Measurements from ENCODE around the gene PXDC1. TPM values are rescaled to one million over a fixed set of nuclear protein-coding genes. Genes with fewer than 3 reads are reported as not detected.

The PXDC1 gene
- total and polyA plus RNA-seq, 2 experiments from 2014 or later = 1.2 to 1.8 TPM

DNA sequence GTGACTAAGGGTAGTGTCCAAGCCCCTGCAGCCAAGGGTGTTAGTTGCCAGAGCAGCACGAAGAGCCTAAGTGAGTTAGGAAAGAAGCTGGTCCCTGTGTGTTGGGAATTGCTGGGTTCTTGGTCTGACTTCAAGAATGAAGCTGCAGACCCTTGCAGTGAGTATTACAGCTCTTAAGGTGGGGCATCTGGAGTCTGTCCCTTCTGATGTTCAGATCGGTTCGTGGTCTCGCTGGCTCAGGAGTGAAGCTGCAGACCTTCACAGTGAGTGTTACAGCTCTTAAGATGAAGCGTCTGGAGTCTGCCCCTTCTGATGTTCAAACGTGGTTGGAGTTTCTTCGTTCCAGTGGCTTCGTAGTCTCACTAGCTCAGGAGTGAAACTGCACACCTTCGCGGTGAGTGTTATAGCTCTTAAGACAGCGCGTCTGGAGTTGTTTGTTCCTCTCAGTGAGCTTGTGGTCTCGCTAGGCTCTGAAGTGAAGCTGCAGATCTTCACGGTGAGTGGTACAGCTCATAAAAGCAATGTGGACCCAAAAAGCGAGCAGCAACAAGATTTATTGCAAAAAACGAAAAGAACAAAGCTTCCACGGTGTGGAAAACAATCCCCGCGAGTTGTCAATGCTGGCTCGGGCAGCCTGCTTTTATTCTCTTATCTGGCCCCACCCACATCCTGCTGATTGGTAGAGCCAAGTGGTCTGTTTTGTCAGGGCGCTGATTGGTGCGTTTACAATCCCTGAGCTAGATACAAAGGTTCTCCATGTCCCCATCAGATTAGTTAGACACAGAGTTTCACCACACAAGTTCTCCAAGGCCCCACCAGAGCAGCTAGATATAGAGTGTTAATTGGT is 31.8 kb downstream of the PXDC1 start:
- Histone ChIP-seq H3K4me1 (ENCODE audit: insufficient read depth) (peaks cover 11% of the 10 kb centered on the region), H2AFZ (no peak overlapping the region), H3F3A (replicated peaks; ENCODE audit: low read depth) (no peaks in the 10 kb centered on the region), H3K4me2 (no peak overlapping the region), H3K27ac (ENCODE audit: low read depth) (no peak overlapping the region), H3K27me3 (ENCODE audit: insufficient read depth) (no peaks in the 10 kb centered on the region), H3K36me3 (ENCODE audit: insufficient read depth) (no peaks in the 10 kb centered on the region), H3K9me2 (ENCODE audit: insufficient read depth) (no peaks in the 10 kb centered on the region; the same call in 1 of the 2 replicates), H4K20me1 (replicated peaks; ENCODE audit: insufficient read depth) (no peaks in the 10 kb centered on the region), H3K79me2 (replicated peaks; ENCODE audit: insufficient read depth) (no peaks in the 10 kb centered on the region), H3K4me3 (no peak overlapping the region)
- Mint-ChIP-seq H3K4me3 (no peak overlapping the region), H3K9me3 (peaks cover 13% of the 10 kb centered on the region; the same call in 2 of the 3 replicates), H3K36me3 (ENCODE audit: low read depth) (peaks cover 14% of the 10 kb centered on the region; the same call in 2 of the 3 replicates), H3K4me1 (peaks cover 31% of the 10 kb centered on the region), H3K27me3 (ENCODE audit: insufficient read depth, low read depth, poor library complexity) (peaks cover 15% of the 10 kb centered on the region), H3K27ac (no peak overlapping the region)
- DNase-seq (ENCODE audit: low spot score) (no peak), ATAC-seq (no peak)
- no peak for TF ChIP-seq ZNF114 (CRISPR knock-in tag; IDR thresholded peaks at IDR 0.05)
- no peak for TF ChIP-seq NANOG (IDR thresholded peaks at IDR 0.05; ENCODE audit: borderline replicate concordance)
- no peak for TF ChIP-seq ETS1 (IDR thresholded peaks at IDR 0.05)
- no peak for TF ChIP-seq POLR2AphosphoS5 (IDR thresholded peaks at IDR 0.05; ENCODE audit: low read depth)
- no peak for TF ChIP-seq EZH2phosphoT487 (IDR thresholded peaks at IDR 0.05; ENCODE audit: unreplicated experiment)
- TF ChIP-seq, protein P1, sequence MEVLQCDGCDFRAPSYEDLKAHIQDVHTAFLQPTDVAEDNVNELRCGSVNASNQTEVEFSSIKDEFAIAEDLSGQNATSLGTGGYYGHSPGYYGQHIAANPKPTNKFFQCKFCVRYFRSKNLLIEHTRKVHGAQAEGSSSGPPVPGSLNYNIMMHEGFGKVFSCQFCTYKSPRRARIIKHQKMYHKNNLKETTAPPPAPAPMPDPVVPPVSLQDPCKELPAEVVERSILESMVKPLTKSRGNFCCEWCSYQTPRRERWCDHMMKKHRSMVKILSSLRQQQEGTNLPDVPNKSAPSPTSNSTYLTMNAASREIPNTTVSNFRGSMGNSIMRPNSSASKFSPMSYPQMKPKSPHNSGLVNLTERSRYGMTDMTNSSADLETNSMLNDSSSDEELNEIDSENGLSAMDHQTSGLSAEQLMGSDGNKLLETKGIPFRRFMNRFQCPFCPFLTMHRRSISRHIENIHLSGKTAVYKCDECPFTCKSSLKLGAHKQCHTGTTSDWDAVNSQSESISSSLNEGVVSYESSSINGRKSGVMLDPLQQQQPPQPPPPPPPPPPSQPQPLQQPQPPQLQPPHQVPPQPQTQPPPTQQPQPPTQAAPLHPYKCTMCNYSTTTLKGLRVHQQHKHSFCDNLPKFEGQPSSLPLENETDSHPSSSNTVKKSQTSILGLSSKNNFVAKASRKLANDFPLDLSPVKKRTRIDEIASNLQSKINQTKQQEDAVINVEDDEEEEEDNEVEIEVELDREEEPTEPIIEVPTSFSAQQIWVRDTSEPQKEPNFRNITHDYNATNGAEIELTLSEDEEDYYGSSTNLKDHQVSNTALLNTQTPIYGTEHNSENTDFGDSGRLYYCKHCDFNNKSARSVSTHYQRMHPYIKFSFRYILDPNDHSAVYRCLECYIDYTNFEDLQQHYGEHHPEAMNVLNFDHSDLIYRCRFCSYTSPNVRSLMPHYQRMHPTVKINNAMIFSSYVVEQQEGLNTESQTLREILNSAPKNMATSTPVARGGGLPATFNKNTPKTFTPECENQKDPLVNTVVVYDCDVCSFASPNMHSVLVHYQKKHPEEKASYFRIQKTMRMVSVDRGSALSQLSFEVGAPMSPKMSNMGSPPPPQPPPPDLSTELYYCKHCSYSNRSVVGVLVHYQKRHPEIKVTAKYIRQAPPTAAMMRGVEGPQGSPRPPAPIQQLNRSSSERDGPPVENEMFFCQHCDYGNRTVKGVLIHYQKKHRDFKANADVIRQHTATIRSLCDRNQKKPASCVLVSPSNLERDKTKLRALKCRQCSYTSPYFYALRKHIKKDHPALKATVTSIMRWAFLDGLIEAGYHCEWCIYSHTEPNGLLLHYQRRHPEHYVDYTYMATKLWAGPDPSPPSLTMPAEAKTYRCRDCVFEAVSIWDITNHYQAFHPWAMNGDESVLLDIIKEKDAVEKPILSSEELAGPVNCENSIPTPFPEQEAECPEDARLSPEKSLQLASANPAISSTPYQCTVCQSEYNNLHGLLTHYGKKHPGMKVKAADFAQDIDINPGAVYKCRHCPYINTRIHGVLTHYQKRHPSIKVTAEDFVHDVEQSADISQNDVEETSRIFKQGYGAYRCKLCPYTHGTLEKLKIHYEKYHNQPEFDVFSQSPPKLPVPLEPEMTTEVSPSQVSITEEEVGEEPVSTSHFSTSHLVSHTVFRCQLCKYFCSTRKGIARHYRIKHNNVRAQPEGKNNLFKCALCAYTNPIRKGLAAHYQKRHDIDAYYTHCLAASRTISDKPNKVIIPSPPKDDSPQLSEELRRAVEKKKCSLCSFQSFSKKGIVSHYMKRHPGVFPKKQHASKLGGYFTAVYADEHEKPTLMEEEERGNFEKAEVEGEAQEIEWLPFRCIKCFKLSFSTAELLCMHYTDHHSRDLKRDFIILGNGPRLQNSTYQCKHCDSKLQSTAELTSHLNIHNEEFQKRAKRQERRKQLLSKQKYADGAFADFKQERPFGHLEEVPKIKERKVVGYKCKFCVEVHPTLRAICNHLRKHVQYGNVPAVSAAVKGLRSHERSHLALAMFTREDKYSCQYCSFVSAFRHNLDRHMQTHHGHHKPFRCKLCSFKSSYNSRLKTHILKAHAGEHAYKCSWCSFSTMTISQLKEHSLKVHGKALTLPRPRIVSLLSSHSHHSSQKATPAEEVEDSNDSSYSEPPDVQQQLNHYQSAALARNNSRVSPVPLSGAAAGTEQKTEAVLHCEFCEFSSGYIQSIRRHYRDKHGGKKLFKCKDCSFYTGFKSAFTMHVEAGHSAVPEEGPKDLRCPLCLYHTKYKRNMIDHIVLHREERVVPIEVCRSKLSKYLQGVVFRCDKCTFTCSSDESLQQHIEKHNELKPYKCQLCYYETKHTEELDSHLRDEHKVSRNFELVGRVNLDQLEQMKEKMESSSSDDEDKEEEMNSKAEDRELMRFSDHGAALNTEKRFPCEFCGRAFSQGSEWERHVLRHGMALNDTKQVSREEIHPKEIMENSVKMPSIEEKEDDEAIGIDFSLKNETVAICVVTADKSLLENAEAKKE (CRISPR knock-in tag; IDR thresholded peaks at IDR 0.05) = no peak
- no peak for TF ChIP-seq CREB1 (CRISPR knock-in tag; IDR thresholded peaks at IDR 0.05; ENCODE audit: low read depth)
- TF ChIP-seq ZNF331 (CRISPR knock-in tag; IDR thresholded peaks at IDR 0.05; ENCODE audit: low read depth) = no peak
- no peak for TF ChIP-seq STAT1 (IDR thresholded peaks at IDR 0.05; ENCODE audit: unreplicated experiment)
- no peak for TF ChIP-seq EZH2 (IDR thresholded peaks at IDR 0.05; ENCODE audit: low read depth, unreplicated experiment)
- TF ChIP-seq, protein P2, sequence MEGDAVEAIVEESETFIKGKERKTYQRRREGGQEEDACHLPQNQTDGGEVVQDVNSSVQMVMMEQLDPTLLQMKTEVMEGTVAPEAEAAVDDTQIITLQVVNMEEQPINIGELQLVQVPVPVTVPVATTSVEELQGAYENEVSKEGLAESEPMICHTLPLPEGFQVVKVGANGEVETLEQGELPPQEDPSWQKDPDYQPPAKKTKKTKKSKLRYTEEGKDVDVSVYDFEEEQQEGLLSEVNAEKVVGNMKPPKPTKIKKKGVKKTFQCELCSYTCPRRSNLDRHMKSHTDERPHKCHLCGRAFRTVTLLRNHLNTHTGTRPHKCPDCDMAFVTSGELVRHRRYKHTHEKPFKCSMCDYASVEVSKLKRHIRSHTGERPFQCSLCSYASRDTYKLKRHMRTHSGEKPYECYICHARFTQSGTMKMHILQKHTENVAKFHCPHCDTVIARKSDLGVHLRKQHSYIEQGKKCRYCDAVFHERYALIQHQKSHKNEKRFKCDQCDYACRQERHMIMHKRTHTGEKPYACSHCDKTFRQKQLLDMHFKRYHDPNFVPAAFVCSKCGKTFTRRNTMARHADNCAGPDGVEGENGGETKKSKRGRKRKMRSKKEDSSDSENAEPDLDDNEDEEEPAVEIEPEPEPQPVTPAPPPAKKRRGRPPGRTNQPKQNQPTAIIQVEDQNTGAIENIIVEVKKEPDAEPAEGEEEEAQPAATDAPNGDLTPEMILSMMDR (conservative IDR thresholded peaks at IDR 0.05; ENCODE audit: low read depth in 2 of 2) = no peak
- no peak for TF ChIP-seq JUNB (IDR thresholded peaks at IDR 0.05; ENCODE audit: unreplicated experiment)
- TF ChIP-seq, protein P3, sequence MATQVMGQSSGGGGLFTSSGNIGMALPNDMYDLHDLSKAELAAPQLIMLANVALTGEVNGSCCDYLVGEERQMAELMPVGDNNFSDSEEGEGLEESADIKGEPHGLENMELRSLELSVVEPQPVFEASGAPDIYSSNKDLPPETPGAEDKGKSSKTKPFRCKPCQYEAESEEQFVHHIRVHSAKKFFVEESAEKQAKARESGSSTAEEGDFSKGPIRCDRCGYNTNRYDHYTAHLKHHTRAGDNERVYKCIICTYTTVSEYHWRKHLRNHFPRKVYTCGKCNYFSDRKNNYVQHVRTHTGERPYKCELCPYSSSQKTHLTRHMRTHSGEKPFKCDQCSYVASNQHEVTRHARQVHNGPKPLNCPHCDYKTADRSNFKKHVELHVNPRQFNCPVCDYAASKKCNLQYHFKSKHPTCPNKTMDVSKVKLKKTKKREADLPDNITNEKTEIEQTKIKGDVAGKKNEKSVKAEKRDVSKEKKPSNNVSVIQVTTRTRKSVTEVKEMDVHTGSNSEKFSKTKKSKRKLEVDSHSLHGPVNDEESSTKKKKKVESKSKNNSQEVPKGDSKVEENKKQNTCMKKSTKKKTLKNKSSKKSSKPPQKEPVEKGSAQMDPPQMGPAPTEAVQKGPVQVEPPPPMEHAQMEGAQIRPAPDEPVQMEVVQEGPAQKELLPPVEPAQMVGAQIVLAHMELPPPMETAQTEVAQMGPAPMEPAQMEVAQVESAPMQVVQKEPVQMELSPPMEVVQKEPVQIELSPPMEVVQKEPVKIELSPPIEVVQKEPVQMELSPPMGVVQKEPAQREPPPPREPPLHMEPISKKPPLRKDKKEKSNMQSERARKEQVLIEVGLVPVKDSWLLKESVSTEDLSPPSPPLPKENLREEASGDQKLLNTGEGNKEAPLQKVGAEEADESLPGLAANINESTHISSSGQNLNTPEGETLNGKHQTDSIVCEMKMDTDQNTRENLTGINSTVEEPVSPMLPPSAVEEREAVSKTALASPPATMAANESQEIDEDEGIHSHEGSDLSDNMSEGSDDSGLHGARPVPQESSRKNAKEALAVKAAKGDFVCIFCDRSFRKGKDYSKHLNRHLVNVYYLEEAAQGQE (IDR thresholded peaks at IDR 0.05; ENCODE audit: unreplicated experiment) = no peak
